ENCODE data around the gene AGPAT3.

Gene AGPAT3

DNA sequence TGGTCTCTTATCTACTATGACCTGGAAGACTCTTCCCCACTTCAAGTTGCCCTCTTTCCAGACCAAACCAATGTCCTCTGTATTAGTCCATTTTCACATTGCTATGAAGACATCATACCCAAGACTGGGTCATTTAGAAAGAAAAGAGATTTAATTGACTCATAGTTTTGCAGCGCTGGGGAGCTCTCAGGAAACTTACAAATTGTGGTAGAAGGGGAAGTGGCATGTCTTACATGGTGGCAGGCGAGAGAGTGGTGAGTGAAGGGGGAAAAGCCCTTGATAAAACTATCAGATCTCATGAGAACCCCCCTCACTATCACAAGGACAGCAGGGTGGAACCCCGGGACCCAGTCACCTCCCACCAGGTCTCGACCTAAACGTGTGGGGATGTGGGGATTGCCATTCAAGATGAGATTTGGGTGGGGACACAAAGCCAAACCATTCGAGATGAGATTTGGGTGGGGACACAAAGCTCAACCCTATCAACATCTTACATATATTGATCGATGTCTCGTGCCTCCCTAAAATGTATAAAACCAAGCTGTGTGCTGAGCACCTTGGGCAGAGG lies 14.2 kb upstream of the AGPAT3 start:
- H3K4me3 ChIP-seq (ENCODE audit: low read length): no peak overlapping the region
- peaks cover 14% of the 10 kb centered on the region; the same call in 1 of the 2 replicates for H3K27me3 ChIP-seq (ENCODE audit: control insufficient read depth, low read length)
- H4K20me1 ChIP-seq (ENCODE audit: control insufficient read depth, insufficient read depth, low read depth, low read length): no peaks in the 10 kb centered on the region
- TF ChIP-seq, protein P1, sequence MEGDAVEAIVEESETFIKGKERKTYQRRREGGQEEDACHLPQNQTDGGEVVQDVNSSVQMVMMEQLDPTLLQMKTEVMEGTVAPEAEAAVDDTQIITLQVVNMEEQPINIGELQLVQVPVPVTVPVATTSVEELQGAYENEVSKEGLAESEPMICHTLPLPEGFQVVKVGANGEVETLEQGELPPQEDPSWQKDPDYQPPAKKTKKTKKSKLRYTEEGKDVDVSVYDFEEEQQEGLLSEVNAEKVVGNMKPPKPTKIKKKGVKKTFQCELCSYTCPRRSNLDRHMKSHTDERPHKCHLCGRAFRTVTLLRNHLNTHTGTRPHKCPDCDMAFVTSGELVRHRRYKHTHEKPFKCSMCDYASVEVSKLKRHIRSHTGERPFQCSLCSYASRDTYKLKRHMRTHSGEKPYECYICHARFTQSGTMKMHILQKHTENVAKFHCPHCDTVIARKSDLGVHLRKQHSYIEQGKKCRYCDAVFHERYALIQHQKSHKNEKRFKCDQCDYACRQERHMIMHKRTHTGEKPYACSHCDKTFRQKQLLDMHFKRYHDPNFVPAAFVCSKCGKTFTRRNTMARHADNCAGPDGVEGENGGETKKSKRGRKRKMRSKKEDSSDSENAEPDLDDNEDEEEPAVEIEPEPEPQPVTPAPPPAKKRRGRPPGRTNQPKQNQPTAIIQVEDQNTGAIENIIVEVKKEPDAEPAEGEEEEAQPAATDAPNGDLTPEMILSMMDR (IDR thresholded peaks at IDR 0.05; ENCODE audit: low read depth, low read length, poor library complexity, severe bottlenecking): no peak
- TF ChIP-seq EZH2phosphoT487 (IDR thresholded peaks at IDR 0.05; ENCODE audit: borderline replicate concordance, low read length): no peak
- H3K4me2 ChIP-seq (ENCODE audit: low read length): no peak overlapping the region
- peaks cover 14% of the 10 kb centered on the region for H3K4me1 ChIP-seq (ENCODE audit: control insufficient read depth, low read length)
- no peaks in the 10 kb centered on the region for H3K9me3 ChIP-seq (ENCODE audit: control insufficient read depth, insufficient read depth, low read length)
- H3F3A ChIP-seq (ENCODE audit: control insufficient read depth, insufficient read depth): no peaks in the 10 kb centered on the region
- H3K9me2 ChIP-seq (replicated peaks; ENCODE audit: control insufficient read depth, low read length): no peaks in the 10 kb centered on the region
- H3K27ac ChIP-seq (ENCODE audit: low read depth, low read length): no peak overlapping the region
- no peaks in the 10 kb centered on the region for H3K79me2 ChIP-seq (ENCODE audit: control insufficient read depth, low read length)
- H3K36me3 ChIP-seq (ENCODE audit: control insufficient read depth, low read length): no peaks in the 10 kb centered on the region

DNA sequence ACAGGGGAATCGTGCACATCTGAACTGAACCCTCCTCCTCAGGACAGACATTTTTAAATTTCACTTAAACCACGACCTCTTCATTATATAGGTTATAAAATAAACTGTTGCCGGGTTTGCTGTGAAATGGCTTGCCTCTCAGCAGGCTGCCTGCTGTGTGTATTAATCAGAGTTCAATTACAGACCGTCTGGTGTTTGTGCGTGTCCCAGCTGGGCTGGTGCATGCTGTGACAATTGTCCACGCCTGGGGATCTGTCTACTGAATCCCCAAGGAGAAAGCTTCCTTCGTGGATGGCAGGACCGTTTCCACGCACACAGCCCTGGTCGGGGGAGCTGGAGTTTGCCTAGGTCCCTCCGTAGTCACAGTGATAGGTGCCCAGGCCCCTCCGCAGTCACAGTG lies 13.4 kb upstream of the AGPAT3 start:
- Histone ChIP-seq H3K27ac (ENCODE audit: low read depth, low read length) (no peak overlapping the region), H3K9me3 (ENCODE audit: control insufficient read depth, insufficient read depth, low read length) (no peaks in the 10 kb centered on the region)

DNA sequence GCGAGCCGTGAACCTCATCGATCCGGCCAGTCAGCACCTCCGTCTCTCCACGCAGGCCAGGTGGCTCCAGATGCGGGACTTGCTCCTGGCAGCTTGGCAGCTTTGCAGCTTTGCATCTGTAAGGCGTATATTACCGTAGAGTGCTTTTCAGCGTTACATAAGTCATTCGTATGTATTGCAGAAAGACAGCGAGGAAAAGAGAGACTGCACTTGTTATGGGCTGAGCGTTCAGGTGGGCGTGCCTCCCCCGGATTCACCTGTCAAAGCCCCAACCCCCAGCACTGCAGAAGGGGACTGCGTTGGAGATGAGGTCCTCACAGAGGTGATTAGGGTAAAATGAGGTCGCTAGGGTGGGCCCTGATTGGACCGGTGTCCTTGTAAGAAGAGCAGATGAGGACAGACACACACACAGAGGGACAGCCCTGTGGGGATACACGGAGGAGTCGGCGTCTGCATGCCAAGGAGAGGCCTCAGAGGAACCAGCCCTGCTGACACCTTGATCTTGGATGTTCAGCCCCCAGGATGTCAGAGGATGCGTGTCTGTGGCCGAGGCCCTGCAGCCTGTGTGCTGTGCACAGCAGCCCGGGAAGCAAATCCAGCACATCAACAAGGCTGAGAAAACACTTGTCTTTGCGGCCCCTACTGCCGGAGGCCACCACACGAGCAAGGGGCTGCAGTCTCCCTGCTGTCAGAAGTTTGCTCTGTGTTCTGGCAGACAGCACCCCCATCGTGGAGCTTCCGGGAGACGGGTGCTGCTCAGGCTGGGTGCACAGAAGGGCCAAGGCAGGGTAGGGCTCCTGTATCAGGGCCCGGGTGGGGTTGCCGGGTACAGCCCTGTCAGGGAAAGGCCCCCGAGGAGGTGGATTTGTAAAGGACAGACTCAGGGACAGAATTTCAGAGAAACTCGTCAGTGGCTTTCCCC lies 10.9 kb upstream of the AGPAT3 start:
- Histone ChIP-seq H3K4me3 (ENCODE audit: low read length) (no peak overlapping the region), H3K27me3 (ENCODE audit: control insufficient read depth, low read length) (peaks cover 17% of the 10 kb centered on the region; the same call in 1 of the 2 replicates), H3K79me2 (ENCODE audit: control insufficient read depth, low read length) (no peaks in the 10 kb centered on the region), H3K36me3 (ENCODE audit: control insufficient read depth, low read length) (no peaks in the 10 kb centered on the region), H3F3A (ENCODE audit: control insufficient read depth, insufficient read depth) (no peaks in the 10 kb centered on the region), H3K9me3 (ENCODE audit: control insufficient read depth, insufficient read depth, low read length) (no peaks in the 10 kb centered on the region), H3K4me1 (ENCODE audit: control insufficient read depth, low read length) (peaks cover 15% of the 10 kb centered on the region), H3K9me2 (replicated peaks; ENCODE audit: control insufficient read depth, low read length) (no peaks in the 10 kb centered on the region), H3K27ac (ENCODE audit: low read depth, low read length) (no peak overlapping the region), H4K20me1 (ENCODE audit: control insufficient read depth, insufficient read depth, low read depth, low read length) (no peaks in the 10 kb centered on the region), H3K4me2 (ENCODE audit: low read length) (no peak overlapping the region; the same call in 1 of the 2 replicates)
- TF ChIP-seq, protein P1 (IDR thresholded peaks at IDR 0.05; ENCODE audit: low read depth, low read length, poor library complexity, severe bottlenecking): no peak

More for the DNA sequence above, 13.4 kb upstream of the AGPAT3 start:
- Histone ChIP-seq H3F3A (ENCODE audit: control insufficient read depth, insufficient read depth) (no peaks in the 10 kb centered on the region), H3K4me2 (ENCODE audit: low read length) (no peak overlapping the region), H3K9me2 (replicated peaks; ENCODE audit: control insufficient read depth, low read length) (no peaks in the 10 kb centered on the region), H4K20me1 (ENCODE audit: control insufficient read depth, insufficient read depth, low read depth, low read length) (no peaks in the 10 kb centered on the region), H3K27me3 (ENCODE audit: control insufficient read depth, low read length) (peaks cover 17% of the 10 kb centered on the region; the same call in 1 of the 2 replicates), H3K4me3 (ENCODE audit: low read length) (no peak overlapping the region), H3K36me3 (ENCODE audit: control insufficient read depth, low read length) (no peaks in the 10 kb centered on the region), H3K4me1 (ENCODE audit: control insufficient read depth, low read length) (peaks cover 15% of the 10 kb centered on the region), H3K79me2 (ENCODE audit: control insufficient read depth, low read length) (no peaks in the 10 kb centered on the region)
- TF ChIP-seq, protein P1 (IDR thresholded peaks at IDR 0.05; ENCODE audit: low read depth, low read length, poor library complexity, severe bottlenecking): no peak
- no peak for TF ChIP-seq EZH2phosphoT487 (IDR thresholded peaks at IDR 0.05; ENCODE audit: borderline replicate concordance, low read length)
